ENCODE measurements around the gene SLC35A3. TPM values are rescaled to one million over a fixed set of nuclear protein-coding genes. Genes with fewer than 3 reads are reported as not detected.

SLC35A3 gene
- total RNA-seq, 1 experiment from 2014 or later, result 19.0 TPM

DNA sequence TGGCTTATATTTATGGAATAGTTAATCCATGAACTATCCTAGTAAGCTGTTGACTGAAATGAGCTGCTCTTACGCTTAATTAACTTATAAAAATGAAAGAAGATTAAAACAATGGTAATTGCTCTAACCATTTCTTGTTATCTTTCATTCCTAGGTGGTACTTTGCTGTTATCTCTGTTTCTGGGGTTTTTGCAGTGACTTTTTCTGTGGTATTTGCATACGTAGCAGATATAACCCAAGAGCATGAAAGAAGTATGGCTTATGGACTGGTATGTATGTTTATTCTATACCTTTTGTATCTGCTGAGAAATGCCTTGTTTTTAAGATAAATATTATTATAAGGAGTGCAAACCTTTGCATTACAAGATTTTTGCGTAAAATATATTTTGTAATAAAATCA lies 91.9 kb downstream of the SLC35A3 start:
- peaks cover 60% of the 10 kb centered on the region for H3K36me3 ChIP-seq
- no peaks in the 10 kb centered on the region for H3K27me3 ChIP-seq
- no peak overlapping the region for H3K4me3 ChIP-seq
- no peak for DNase-seq
- H3K27ac ChIP-seq, result no peak overlapping the region
- no peaks in the 10 kb centered on the region for H3K9me3 ChIP-seq (replicated peaks)
- H3K4me1 ChIP-seq, result no peaks in the 10 kb centered on the region

GRCh38 chr1:100065183-100065968 lies 95.6 kb downstream of the SLC35A3 start:
- Histone ChIP-seq H3K4me1 (no peaks in the 10 kb centered on the region), H3K27me3 (no peaks in the 10 kb centered on the region), H3K36me3 (peaks cover 72% of the 10 kb centered on the region), H3K9me3 (replicated peaks) (no peaks in the 10 kb centered on the region), H3K4me3 (no peak overlapping the region), H3K27ac (no peak overlapping the region)
- DNase-seq, result no peak

GRCh38 chr1:100065969-100066227 lies 96.1 kb downstream of the SLC35A3 start:
- H3K4me3 ChIP-seq, result no peak overlapping the region
- no peak overlapping the region for H3K27ac ChIP-seq
- H3K9me3 ChIP-seq (replicated peaks), result no peaks in the 10 kb centered on the region
- no peak for DNase-seq
- H3K27me3 ChIP-seq, result no peaks in the 10 kb centered on the region
- H3K36me3 ChIP-seq, result peaks cover 72% of the 10 kb centered on the region
- no peaks in the 10 kb centered on the region for H3K4me1 ChIP-seq

GRCh38 chr1:100070201-100070939 lies 100.6 kb downstream of the SLC35A3 start:
- no peak overlapping the region for H3K27ac ChIP-seq
- H3K36me3 ChIP-seq, result peaks cover 70% of the 10 kb centered on the region
- no peak for DNase-seq
- H3K9me3 ChIP-seq (replicated peaks), result no peaks in the 10 kb centered on the region
- H3K4me3 ChIP-seq, result no peak overlapping the region
- no peaks in the 10 kb centered on the region for H3K4me1 ChIP-seq
- no peaks in the 10 kb centered on the region for H3K27me3 ChIP-seq

DNA sequence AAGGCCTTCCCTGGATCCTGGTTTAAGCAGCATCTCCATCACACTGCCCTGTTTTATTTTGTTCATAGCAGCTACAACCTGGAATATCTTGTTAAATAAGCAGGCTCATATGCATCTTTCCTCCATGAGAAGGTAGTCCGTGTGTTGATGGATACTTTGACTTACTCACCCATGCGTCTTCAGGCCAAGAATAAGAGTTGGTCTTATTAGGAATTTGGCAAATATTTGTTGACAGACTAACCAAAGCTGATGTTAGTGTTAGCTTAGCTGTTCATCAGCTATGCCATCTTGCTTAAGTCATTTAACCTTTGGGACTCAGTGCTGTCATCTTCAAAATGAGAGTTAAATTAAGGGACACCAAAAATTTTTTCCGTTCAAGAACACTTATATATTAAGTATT lies 103.7 kb downstream of the SLC35A3 start:
- no peak for DNase-seq
- no peaks in the 10 kb centered on the region for H3K4me1 ChIP-seq
- no peak overlapping the region for H3K4me3 ChIP-seq
- no peak overlapping the region for H3K27ac ChIP-seq
- no peaks in the 10 kb centered on the region for H3K9me3 ChIP-seq (replicated peaks)
- H3K27me3 ChIP-seq, result no peaks in the 10 kb centered on the region
- peaks cover 51% of the 10 kb centered on the region for H3K36me3 ChIP-seq

GRCh38 chr1:100074604-100075395 lies 105.0 kb downstream of the SLC35A3 start:
- H3K27ac ChIP-seq, result no peak overlapping the region
- no peaks in the 10 kb centered on the region for H3K4me1 ChIP-seq
- H3K27me3 ChIP-seq, result no peaks in the 10 kb centered on the region
- no peaks in the 10 kb centered on the region for H3K9me3 ChIP-seq (replicated peaks)
- no peak for DNase-seq
- no peak overlapping the region for H3K4me3 ChIP-seq
- peaks cover 41% of the 10 kb centered on the region for H3K36me3 ChIP-seq

DNA sequence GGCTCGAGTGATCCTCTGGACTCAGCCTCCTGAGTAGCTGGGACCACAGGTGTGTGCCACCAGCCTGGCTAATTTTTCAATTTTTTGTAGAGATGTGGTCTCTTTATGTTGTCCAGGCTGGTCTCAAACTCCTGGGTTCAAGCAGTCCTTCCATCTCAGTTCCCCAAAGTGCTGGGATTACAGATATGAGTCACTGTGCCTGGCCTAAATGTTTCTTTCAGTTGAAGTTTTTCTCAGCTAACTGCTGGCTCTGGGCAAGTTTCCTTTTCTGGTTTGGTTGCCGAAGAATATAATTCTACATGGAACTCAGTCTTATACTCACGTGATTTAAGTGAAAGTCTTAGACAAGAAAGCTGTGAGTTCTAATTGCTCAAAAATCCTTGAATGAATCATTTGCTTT lies 106.0 kb downstream of the SLC35A3 start:
- H3K27ac ChIP-seq, result no peak overlapping the region
- no peak for DNase-seq
- no peak overlapping the region for H3K4me3 ChIP-seq
- H3K27me3 ChIP-seq, result no peaks in the 10 kb centered on the region
- peaks cover 43% of the 10 kb centered on the region for H3K36me3 ChIP-seq
- H3K9me3 ChIP-seq (replicated peaks), result no peaks in the 10 kb centered on the region
- H3K4me1 ChIP-seq, result no peaks in the 10 kb centered on the region

GRCh38 chr1:100076319-100076718 lies 106.5 kb downstream of the SLC35A3 start:
- no peak for DNase-seq
- Histone ChIP-seq H3K4me1 (no peaks in the 10 kb centered on the region), H3K27me3 (no peaks in the 10 kb centered on the region), H3K36me3 (peaks cover 46% of the 10 kb centered on the region), H3K4me3 (no peak overlapping the region), H3K9me3 (replicated peaks) (no peaks in the 10 kb centered on the region), H3K27ac (no peak overlapping the region)

DNA sequence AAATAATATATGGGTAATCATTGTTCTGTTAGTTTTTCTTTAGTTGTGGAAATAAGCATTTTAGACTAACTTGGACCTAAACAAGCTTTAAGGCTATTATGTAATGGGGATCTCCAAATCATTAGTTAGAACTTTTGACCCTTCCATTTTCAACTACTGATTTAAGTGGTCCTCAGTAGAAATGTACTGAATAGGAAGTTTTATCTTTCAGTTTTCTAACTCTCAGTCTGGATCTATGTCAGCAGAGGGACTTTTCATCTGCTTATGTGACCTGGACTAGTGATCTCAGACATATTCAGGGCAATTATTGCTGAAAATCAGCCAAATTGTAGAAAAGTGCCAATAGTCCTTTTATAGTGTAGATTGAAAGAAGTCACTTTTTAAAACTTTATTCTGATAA lies 106.9 kb downstream of the SLC35A3 start:
- H3K9me3 ChIP-seq (replicated peaks), result no peaks in the 10 kb centered on the region

DNA sequence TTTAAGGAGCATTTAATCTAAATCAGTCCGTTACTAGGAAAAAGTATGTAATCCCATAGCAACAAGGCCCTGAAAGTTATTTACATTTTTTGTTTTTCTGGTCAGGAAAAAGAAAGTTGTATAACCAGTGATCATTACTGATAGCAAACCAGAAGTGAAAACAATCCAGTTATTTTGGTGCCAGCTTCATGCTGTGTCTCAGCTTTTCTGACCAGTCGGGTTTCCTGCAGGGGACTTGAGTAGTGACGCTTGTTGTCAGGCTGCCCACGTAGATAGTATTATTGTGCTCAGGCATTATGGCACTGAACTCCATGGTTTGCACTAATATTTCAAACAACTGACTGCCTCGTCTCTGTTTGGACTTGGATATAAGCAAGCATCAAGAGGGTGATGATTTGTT lies 107.7 kb downstream of the SLC35A3 start:
- Histone ChIP-seq H3K9me3 (replicated peaks) (no peaks in the 10 kb centered on the region), H3K27me3 (no peaks in the 10 kb centered on the region), H3K36me3 (peaks cover 48% of the 10 kb centered on the region), H3K27ac (no peak overlapping the region), H3K4me3 (no peak overlapping the region), H3K4me1 (no peaks in the 10 kb centered on the region)
- DNase-seq, result no peak

More for the DNA sequence above, 106.9 kb downstream of the SLC35A3 start:
- peaks cover 43% of the 10 kb centered on the region for H3K36me3 ChIP-seq
- H3K4me1 ChIP-seq, result no peaks in the 10 kb centered on the region
- no peak overlapping the region for H3K4me3 ChIP-seq
- H3K27ac ChIP-seq, result no peak overlapping the region
- no peaks in the 10 kb centered on the region for H3K27me3 ChIP-seq
- DNase-seq, result no peak

- DNase-seq, result no peak
- Histone ChIP-seq H3K4me1 (no peaks in the 10 kb centered on the region), H3K36me3 (peaks cover 53% of the 10 kb centered on the region), H3K27ac (no peak overlapping the region), H3K27me3 (no peaks in the 10 kb centered on the region), H3K9me3 (replicated peaks) (no peaks in the 10 kb centered on the region), H3K4me3 (no peak overlapping the region)
Measured at GRCh38 chr1:100080331-100080730, 110.5 kb downstream of the SLC35A3 start.

Other genes with a start within 250 kb of the SLC35A3 start
- 11.8 and 12.2 TPM in 2 replicates for gene FRRS1, start 203.4 kb upstream of the SLC35A3 start, total RNA-seq (2014; rRNA removed; shearing (Covaris generic))
- 9.8 and 11.4 TPM in 2 replicates for gene AGL, start 119.6 kb upstream of the SLC35A3 start, total RNA-seq (2014; rRNA removed; shearing (Covaris generic))
- 17.7 and 22.0 TPM in 2 replicates for gene SASS6, start 162.9 kb downstream of the SLC35A3 start, total RNA-seq (2014; rRNA removed; shearing (Covaris generic))
- 21.1 and 28.8 TPM in 2 replicates for gene TRMT13, start 163.2 kb downstream of the SLC35A3 start, total RNA-seq (2014; rRNA removed; shearing (Covaris generic))
- 0.13 and 0.43 TPM in 2 replicates for gene LRRC39, start 208.3 kb downstream of the SLC35A3 start, total RNA-seq (2014; rRNA removed; shearing (Covaris generic))

Measured in SJCRH30 (cell line).